ENCODE measurements around the gene ADCY5.

DNA sequence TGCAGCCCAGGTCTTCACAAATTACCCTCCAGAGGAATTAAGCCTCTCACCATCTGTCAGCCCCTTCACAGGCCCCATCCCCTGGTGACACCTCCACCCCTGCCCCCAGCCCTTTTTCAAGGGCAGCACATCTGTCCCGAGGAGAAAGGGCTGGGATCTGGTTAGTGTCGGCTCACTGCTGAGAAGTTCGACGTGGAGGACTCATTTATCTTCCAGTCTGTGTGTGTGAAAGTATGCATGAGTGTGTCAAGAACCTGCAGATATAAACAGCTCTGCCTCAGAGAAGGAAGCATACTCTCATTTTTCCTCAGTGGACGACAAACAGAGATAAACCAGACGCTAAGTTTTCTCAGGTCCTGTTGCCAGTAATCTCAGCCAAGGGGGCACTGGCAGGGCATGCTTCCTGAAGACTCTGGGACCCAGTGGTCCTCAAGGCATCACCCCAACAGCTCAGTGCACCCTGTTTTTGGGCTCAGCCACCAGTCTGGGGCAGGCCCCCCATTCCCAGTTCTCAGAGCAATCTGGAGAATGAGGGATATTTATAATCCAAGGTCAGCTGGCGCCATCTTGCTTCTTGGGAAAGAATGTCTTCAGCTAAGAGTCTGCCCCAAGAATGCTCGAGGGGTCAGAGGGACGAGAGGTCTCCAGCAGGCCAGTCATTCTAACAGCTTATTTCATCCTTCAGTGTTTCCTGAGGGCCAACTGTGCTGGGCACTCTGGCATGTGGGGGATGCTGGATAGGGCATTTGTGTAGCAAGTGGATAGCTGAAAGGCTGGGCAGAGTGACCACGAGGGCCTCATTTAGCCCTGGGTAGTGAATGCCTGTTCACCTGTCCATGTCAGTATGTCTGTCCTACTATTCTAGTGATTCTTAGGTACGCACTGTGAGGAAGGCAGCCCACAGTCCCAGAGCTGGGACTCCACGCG is 73.6 kb downstream of the ADCY5 start:
- TF ChIP-seq, protein P1, sequence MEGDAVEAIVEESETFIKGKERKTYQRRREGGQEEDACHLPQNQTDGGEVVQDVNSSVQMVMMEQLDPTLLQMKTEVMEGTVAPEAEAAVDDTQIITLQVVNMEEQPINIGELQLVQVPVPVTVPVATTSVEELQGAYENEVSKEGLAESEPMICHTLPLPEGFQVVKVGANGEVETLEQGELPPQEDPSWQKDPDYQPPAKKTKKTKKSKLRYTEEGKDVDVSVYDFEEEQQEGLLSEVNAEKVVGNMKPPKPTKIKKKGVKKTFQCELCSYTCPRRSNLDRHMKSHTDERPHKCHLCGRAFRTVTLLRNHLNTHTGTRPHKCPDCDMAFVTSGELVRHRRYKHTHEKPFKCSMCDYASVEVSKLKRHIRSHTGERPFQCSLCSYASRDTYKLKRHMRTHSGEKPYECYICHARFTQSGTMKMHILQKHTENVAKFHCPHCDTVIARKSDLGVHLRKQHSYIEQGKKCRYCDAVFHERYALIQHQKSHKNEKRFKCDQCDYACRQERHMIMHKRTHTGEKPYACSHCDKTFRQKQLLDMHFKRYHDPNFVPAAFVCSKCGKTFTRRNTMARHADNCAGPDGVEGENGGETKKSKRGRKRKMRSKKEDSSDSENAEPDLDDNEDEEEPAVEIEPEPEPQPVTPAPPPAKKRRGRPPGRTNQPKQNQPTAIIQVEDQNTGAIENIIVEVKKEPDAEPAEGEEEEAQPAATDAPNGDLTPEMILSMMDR (IDR thresholded peaks at IDR 0.05), result no peak
- TF ChIP-seq EZH2 (IDR thresholded peaks at IDR 0.05; ENCODE audit: borderline replicate concordance, insufficient read depth, low read depth, low read length, poor library complexity, severe bottlenecking), result no peak
